Upper lobe of right lung (tissue), 1 donor: ENCODE results near the gene LAMA4. TPM values are rescaled to one million over a fixed set of nuclear protein-coding genes. Genes with fewer than 3 reads are reported as not detected.
A peak's percentile ranks its signal among the peaks of the same experiment; 100 is the strongest.

Source experiments
- ATAC-seq: fragments of 200-7000 bp; cut with Tn5 transposase; one replicate; pipeline ENCODE4 v1.9.1; 2020; ENCODE audit warnings: mild to moderate bottlenecking, moderate library complexity
- DNase-seq: peaks from one replicate; pipeline ENCODE4 v3.0.0-alpha.2; 2020
- H3K27ac ChIP-seq: fragments of 200-600 bp; one replicate; pipeline ENCODE4 v1.8.0; 2022
- H3K27me3 ChIP-seq: fragments of 200-600 bp; one replicate; pipeline ENCODE4 v1.8.0; 2022; ENCODE audit warnings: mild to moderate bottlenecking
- H3K36me3 ChIP-seq: fragments of 200-600 bp; one replicate; pipeline ENCODE4 v1.8.0; 2022
- H3K4me1 ChIP-seq: fragments of 200-600 bp; one replicate; pipeline ENCODE4 v1.8.0; 2022
- H3K4me3 ChIP-seq: fragments of 200-600 bp; one replicate; pipeline ENCODE4 v1.8.0; 2022; ENCODE audit warnings: mild to moderate bottlenecking
- H3K9me3 ChIP-seq: fragments of 200-600 bp; one replicate; pipeline ENCODE4 v1.8.0; 2022
- intact Hi-C: fragments of 100-400 bp; cut with DNase I; formaldehyde crosslinking; loops from one replicate; pipeline ENCODE4 v1.11.0; 2022
- total RNA-seq: library from RNA; stranded (reverse); fragmentation: NEBNext Ultra II Directional; extraction: Animal tissue kit (Norgen Biotek cat#: 25700); gene quantifications from one replicate; pipeline ENCODE4 v1.2.1, GENCODE V29; 2021
- TF ChIP-seq, protein P1 (sequence below): fragments of 200-600 bp; IDR thresholded peaks from one replicate; pipeline ENCODE4 v1.8.0; 2022; ENCODE audit warnings: antibody characterized with exemption
- donor health status: DM: no; HTN: yes; CAD: no; lungs with severe emphysema.

The LAMA4 gene
- total RNA-seq, 1 donor from 2014 or later, result 134 TPM

- peaks cover 41% of the 10 kb centered on the region for H3K4me1 ChIP-seq
- no peak overlapping the region for H3K4me3 ChIP-seq
- DNase-seq (no peak), ATAC-seq (no peak)
- intact Hi-C loops, result no loop called here
- H3K27ac ChIP-seq, result no peak overlapping the region
- TF ChIP-seq, protein P1, sequence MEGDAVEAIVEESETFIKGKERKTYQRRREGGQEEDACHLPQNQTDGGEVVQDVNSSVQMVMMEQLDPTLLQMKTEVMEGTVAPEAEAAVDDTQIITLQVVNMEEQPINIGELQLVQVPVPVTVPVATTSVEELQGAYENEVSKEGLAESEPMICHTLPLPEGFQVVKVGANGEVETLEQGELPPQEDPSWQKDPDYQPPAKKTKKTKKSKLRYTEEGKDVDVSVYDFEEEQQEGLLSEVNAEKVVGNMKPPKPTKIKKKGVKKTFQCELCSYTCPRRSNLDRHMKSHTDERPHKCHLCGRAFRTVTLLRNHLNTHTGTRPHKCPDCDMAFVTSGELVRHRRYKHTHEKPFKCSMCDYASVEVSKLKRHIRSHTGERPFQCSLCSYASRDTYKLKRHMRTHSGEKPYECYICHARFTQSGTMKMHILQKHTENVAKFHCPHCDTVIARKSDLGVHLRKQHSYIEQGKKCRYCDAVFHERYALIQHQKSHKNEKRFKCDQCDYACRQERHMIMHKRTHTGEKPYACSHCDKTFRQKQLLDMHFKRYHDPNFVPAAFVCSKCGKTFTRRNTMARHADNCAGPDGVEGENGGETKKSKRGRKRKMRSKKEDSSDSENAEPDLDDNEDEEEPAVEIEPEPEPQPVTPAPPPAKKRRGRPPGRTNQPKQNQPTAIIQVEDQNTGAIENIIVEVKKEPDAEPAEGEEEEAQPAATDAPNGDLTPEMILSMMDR, result no peak
- H3K27me3 ChIP-seq, result no peaks in the 10 kb centered on the region
- no peaks in the 10 kb centered on the region for H3K9me3 ChIP-seq
- H3K36me3 ChIP-seq, result no peaks in the 10 kb centered on the region
Observed at GRCh38 chr6:112207131-112207530, 47.2 kb downstream of the LAMA4 start.

DNA sequence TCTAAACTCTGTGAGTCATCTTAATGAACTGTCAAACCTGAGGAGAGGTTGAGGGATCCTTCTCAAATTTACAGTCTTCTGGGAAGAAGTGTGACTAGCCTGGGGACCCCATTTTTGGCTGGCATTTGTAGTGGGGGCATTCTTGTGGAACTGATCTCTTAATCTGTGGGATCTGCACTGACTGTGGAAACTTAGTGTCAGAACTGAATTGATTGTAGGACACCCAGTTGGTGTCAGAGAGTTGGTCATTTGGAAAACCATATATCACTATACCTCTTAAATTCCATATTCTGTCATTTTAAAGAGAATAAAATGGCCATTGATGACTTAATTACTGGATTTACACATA lies 48.3 kb downstream of the LAMA4 start:
- no peak overlapping the region for H3K27ac ChIP-seq
- TF ChIP-seq, protein P1, result no peak
- no peaks in the 10 kb centered on the region for H3K9me3 ChIP-seq
- ATAC-seq (no peak), DNase-seq (no peak)
- H3K36me3 ChIP-seq, result peaks cover 5% of the 10 kb centered on the region
- intact Hi-C loops, result no loop called here
- peaks cover 44% of the 10 kb centered on the region for H3K4me1 ChIP-seq
- H3K4me3 ChIP-seq, result no peak overlapping the region
- H3K27me3 ChIP-seq, result no peaks in the 10 kb centered on the region

- TF ChIP-seq, protein P1, result no peak
- no peaks in the 10 kb centered on the region for H3K9me3 ChIP-seq
- no peaks in the 10 kb centered on the region for H3K27me3 ChIP-seq
- H3K27ac ChIP-seq, result no peak overlapping the region
- H3K4me3 ChIP-seq, result no peak overlapping the region
- intact Hi-C loops, result no loop called here
- DNase-seq (no peak), ATAC-seq (no peak)
- H3K36me3 ChIP-seq, result peaks cover 6% of the 10 kb centered on the region
- H3K4me1 ChIP-seq, result peaks cover 44% of the 10 kb centered on the region
Observed at GRCh38 chr6:112205427-112206109, 48.8 kb downstream of the LAMA4 start.

DNA sequence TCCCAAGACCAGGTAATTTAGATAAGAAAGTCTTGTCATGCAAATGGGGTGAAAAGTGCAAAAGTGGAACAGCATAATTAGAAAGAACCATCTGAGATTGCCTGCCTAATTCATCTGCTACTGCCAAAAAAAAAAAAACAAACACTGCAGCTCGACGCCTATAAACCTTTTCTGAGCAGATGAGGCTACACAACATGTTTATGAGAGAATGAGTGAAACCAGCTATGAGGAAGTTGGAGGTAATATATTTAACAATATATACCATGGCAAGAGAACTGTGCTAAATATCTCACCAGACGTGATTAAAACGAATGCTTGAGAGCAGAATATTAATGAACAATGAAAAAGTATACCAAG lies 50.0 kb downstream of the LAMA4 start:
- no peak for ATAC-seq
- DNase-seq, result no peak
- TF ChIP-seq, protein P1, result no peak
- Histone ChIP-seq H3K27ac (peak overlapping the region; percentile 24), H3K27me3 (no peaks in the 10 kb centered on the region), H3K36me3 (peaks cover 6% of the 10 kb centered on the region), H3K4me1 (peaks cover 44% of the 10 kb centered on the region), H3K9me3 (no peaks in the 10 kb centered on the region), H3K4me3 (no peak overlapping the region)
- intact Hi-C loops, result no loop called here

- peaks cover 6% of the 10 kb centered on the region for H3K36me3 ChIP-seq
- no peaks in the 10 kb centered on the region for H3K27me3 ChIP-seq
- DNase-seq (no peak), ATAC-seq (no peak)
- no peaks in the 10 kb centered on the region for H3K9me3 ChIP-seq
- no peak overlapping the region for H3K4me3 ChIP-seq
- peak overlapping the region; percentile 59 for H3K27ac ChIP-seq
- intact Hi-C loops, result no loop called here
- TF ChIP-seq, protein P1, result no peak
- peaks cover 46% of the 10 kb centered on the region for H3K4me1 ChIP-seq
Observed at GRCh38 chr6:112203577-112204349, 50.6 kb downstream of the LAMA4 start.
